ENCODE measurements around the gene ACAD10. TPM values are rescaled to one million over a fixed set of nuclear protein-coding genes. Genes with fewer than 3 reads are reported as not detected.
"Not testable (repeated sequence)": the region's sequence is repeated elsewhere in the genome, so short reads cannot be mapped to it uniquely, and the experiment has no call there.

The ACAD10 gene
- total RNA-seq, 1 experiment from 2014 or later: 30.8 TPM

GRCh38 chr12:111761706-111762105 lies 75.9 kb downstream of the ACAD10 start:
- no peaks in the 10 kb centered on the region for H3K36me3 ChIP-seq (ENCODE audit: control insufficient read depth, insufficient read depth, low read length)
- TF ChIP-seq SIN3A (IDR thresholded peaks at IDR 0.05; ENCODE audit: borderline replicate concordance, insufficient read depth, low read depth, low read length): no peak
- no peak for TF ChIP-seq POLR2AphosphoS5 (IDR thresholded peaks at IDR 0.05; ENCODE audit: low read depth, low read length)
- ChIA-PET POLR2A (no interaction called here), CTCF (no interaction called here)
- no peaks in the 10 kb centered on the region for H3K27me3 ChIP-seq (ENCODE audit: control insufficient read depth, insufficient read depth, low read length)
- in situ Hi-C loops (cut with HindIII; ENCODE audit: low pct_unique_long_range_greater_than_20kb, low sequenced_read_pairs) (no loop called here), intact Hi-C loops (cut with micrococcal nuclease; ENCODE audit: unreplicated experiment) (no loop called here)
- DNase-seq (ENCODE audit: low read depth, low spot score): no peak
- H3K27ac ChIP-seq (ENCODE audit: low read length): no peak overlapping the region
- H3K9me3 ChIP-seq (ENCODE audit: control insufficient read depth, insufficient read depth, low read depth, low read length): no peaks in the 10 kb centered on the region
- no peak for ATAC-seq
- no peak overlapping the region for H3K4me3 ChIP-seq (ENCODE audit: low read depth in 2 of 2, low read length in 2 of 2)
- H3K4me1 ChIP-seq (ENCODE audit: control insufficient read depth, insufficient read depth, low read length): no peaks in the 10 kb centered on the region
- BruUV-seq (replicated peaks): no TSS peak

- ATAC-seq; H3K27ac ChIP-seq (ENCODE audit: low read length); BruUV-seq (replicated peaks); intact Hi-C loops (cut with micrococcal nuclease; ENCODE audit: unreplicated experiment); H3K4me3 ChIP-seq (ENCODE audit: low read depth in 2 of 2, low read length in 2 of 2); H3K36me3 ChIP-seq (ENCODE audit: control insufficient read depth, insufficient read depth, low read length); in situ Hi-C loops (cut with HindIII; ENCODE audit: low pct_unique_long_range_greater_than_20kb, low sequenced_read_pairs); H3K9me3 ChIP-seq (ENCODE audit: control insufficient read depth, insufficient read depth, low read depth, low read length); DNase-seq (ENCODE audit: low read depth, low spot score); H3K27me3 ChIP-seq (ENCODE audit: control insufficient read depth, insufficient read depth, low read length); H3K4me1 ChIP-seq (ENCODE audit: control insufficient read depth, insufficient read depth, low read length): not testable (repeated sequence)
- POLR2A ChIA-PET: interaction anchor here (0.6 kb wide), 1 partner anchor 9 kb away, joined by 3 read pairs; no protein-coding TSS in a partner anchor
- CTCF ChIA-PET: interaction anchor here (0.5 to 0.7 kb wide), 2 partner anchors 64 to 405 kb away, joined by 4 to 5 read pairs; no protein-coding TSS in a partner anchor
Observed at GRCh38 chr12:111763552-111763951, 77.7 kb downstream of the ACAD10 start.

- ChIA-PET CTCF (no interaction called here), POLR2A (no interaction called here)
- Histone ChIP-seq H3K36me3 (ENCODE audit: control insufficient read depth, insufficient read depth, low read length) (no peaks in the 10 kb centered on the region), H3K9me3 (ENCODE audit: control insufficient read depth, insufficient read depth, low read depth, low read length) (no peaks in the 10 kb centered on the region), H3K27me3 (ENCODE audit: control insufficient read depth, insufficient read depth, low read length) (no peaks in the 10 kb centered on the region), H3K4me1 (ENCODE audit: control insufficient read depth, insufficient read depth, low read length) (0 out of 2 replicates have a peak, but pooled peaks cover 5% of the 10 kb centered on the region), H3K4me3 (ENCODE audit: low read depth in 2 of 2, low read length in 2 of 2) (no peak overlapping the region), H3K27ac (ENCODE audit: low read length) (no peak overlapping the region)
- intact Hi-C loops (cut with micrococcal nuclease; ENCODE audit: unreplicated experiment) (no loop called here), in situ Hi-C loops (cut with HindIII; ENCODE audit: low pct_unique_long_range_greater_than_20kb, low sequenced_read_pairs) (no loop called here)
- no peak for ATAC-seq
- no peak for TF ChIP-seq SIN3A (IDR thresholded peaks at IDR 0.05; ENCODE audit: borderline replicate concordance, insufficient read depth, low read depth, low read length)
- no peak for TF ChIP-seq REST (IDR thresholded peaks at IDR 0.05; ENCODE audit: insufficient read depth in 1 of 2, low read depth in 2 of 2, low read length in 1 of 2)
- TF ChIP-seq TCF7L2 (IDR thresholded peaks at IDR 0.05; ENCODE audit: low read depth, low read length): no peak
- no peak for TF ChIP-seq CTCF (IDR thresholded peaks at IDR 0.05)
- TF ChIP-seq POLR2AphosphoS5 (IDR thresholded peaks at IDR 0.05; ENCODE audit: low read depth, low read length): no peak
- BruUV-seq (replicated peaks): no TSS peak
- no peak for DNase-seq (ENCODE audit: low read depth, low spot score)
Observed at GRCh38 chr12:111764120-111764821, 78.4 kb downstream of the ACAD10 start.
